GM23338 (cell line): ENCODE measurements around the gene IDH1.

Source experiments
- POLR2AphosphoS5 ChIP-seq: IDR thresholded peaks from 2 replicates; pipeline ENCODE4 v1.6.1; 2016; ENCODE audit warnings: antibody characterized with exemption, low read depth
- TF ChIP-seq, protein P1 (sequence below), 2 experiments: fragments of 200-600 bp in 1 of 2; sonication (generic) in 1 of 2; conservative IDR thresholded peaks; 2 replicates each; pipeline versions ENCODE4 v1.5.1 to v1.6.1; 2016 to 2017; ENCODE audit warnings: antibody characterized with exemption in 2 of 2, low read depth in 2 of 2, mild to moderate bottlenecking in 2 of 2, moderate library complexity in 1 of 2

DNA sequence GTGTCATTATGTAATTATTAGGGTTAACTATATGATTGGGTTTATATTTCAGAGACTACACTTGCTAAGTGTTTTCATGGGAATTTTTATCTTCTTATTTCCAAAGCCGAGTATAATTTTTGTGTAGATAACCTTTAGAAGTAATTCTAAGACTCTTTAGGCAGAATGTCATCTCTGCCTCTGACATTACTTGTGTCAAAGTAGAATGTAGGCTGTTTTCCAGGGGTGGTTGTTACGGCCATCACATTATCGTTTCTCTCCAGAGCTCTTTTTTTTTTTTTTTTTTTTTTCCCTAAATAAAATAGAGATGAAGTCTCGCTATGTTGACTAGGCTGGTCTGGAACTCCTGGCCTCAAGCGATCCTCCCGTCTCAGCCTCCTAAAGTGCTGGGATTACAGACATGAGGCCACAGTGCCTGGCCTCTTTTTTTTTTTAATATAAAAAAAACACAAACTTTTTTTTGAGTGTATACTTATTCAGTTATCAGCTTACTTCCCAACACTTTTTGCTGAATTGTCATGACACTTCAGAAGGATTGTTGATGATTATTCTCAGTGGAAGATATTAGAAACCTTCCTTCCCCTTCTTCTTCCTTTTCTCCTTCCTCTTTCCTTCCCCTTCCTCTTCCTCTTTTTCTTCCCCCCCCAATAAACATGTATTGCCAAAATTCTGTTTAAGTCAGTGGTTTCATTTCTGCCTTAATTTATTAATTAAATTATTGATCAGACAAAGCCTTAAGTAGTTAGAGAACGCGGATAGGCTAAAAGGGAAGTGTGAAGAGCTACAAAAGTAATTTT is 13.5 kb upstream of the IDH1 start:
- TF ChIP-seq, protein P1, sequence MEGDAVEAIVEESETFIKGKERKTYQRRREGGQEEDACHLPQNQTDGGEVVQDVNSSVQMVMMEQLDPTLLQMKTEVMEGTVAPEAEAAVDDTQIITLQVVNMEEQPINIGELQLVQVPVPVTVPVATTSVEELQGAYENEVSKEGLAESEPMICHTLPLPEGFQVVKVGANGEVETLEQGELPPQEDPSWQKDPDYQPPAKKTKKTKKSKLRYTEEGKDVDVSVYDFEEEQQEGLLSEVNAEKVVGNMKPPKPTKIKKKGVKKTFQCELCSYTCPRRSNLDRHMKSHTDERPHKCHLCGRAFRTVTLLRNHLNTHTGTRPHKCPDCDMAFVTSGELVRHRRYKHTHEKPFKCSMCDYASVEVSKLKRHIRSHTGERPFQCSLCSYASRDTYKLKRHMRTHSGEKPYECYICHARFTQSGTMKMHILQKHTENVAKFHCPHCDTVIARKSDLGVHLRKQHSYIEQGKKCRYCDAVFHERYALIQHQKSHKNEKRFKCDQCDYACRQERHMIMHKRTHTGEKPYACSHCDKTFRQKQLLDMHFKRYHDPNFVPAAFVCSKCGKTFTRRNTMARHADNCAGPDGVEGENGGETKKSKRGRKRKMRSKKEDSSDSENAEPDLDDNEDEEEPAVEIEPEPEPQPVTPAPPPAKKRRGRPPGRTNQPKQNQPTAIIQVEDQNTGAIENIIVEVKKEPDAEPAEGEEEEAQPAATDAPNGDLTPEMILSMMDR (conservative IDR thresholded peaks at IDR 0.05; ENCODE audit: low read depth in 2 of 2), result no peak
- no peak for TF ChIP-seq POLR2AphosphoS5
